ENCODE data around the gene MEGF6. TPM values are rescaled to one million over a fixed set of nuclear protein-coding genes. Genes with fewer than 3 reads are reported as not detected.

MEGF6 gene
- total RNA-seq, 4 donors from 2014 or later, result 10.0 to 24.7 (median 17.1) TPM

GRCh38 chr1:3603156-3603555 lies 8.2 kb downstream of the MEGF6 start:
- TF ChIP-seq, protein P1, sequence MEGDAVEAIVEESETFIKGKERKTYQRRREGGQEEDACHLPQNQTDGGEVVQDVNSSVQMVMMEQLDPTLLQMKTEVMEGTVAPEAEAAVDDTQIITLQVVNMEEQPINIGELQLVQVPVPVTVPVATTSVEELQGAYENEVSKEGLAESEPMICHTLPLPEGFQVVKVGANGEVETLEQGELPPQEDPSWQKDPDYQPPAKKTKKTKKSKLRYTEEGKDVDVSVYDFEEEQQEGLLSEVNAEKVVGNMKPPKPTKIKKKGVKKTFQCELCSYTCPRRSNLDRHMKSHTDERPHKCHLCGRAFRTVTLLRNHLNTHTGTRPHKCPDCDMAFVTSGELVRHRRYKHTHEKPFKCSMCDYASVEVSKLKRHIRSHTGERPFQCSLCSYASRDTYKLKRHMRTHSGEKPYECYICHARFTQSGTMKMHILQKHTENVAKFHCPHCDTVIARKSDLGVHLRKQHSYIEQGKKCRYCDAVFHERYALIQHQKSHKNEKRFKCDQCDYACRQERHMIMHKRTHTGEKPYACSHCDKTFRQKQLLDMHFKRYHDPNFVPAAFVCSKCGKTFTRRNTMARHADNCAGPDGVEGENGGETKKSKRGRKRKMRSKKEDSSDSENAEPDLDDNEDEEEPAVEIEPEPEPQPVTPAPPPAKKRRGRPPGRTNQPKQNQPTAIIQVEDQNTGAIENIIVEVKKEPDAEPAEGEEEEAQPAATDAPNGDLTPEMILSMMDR (IDR thresholded peaks at IDR 0.05; ENCODE audit: low read depth), result no peak

- TF ChIP-seq, protein P1 (IDR thresholded peaks at IDR 0.05; ENCODE audit: low read depth), result no peak
These were observed 8.9 kb downstream of the MEGF6 start for GRCh38 chr1:3602375-3602774.

- TF ChIP-seq, protein P1 (IDR thresholded peaks at IDR 0.05; ENCODE audit: low read depth), result no peak
These were observed 9.6 kb downstream of the MEGF6 start for GRCh38 chr1:3601743-3602142.

DNA sequence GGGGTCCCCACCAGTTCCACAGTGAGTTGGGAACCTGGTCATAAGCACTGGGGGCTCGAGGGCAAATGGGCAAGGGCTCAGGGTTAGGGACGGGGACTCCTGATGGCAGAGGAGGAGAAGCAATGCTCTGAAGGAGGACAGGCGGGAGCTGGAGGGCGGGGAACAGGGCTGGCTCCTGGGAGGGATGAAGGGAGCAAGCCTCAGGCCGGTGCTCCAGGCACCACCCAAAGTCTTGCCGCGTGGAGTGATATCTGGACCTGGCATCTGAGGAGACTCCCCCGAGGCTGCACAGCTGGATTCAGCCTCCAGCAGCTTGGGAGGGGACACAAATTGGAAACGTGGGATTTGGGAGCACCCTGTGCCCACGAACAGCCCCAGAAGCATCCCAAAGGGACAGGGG lies 11.0 kb downstream of the MEGF6 start:
- TF ChIP-seq, protein P1 (IDR thresholded peaks at IDR 0.05; ENCODE audit: low read depth), result no peak

GRCh38 chr1:3599816-3600215 lies 11.5 kb downstream of the MEGF6 start:
- TF ChIP-seq, protein P1 (IDR thresholded peaks at IDR 0.05; ENCODE audit: low read depth), result no peak

GRCh38 chr1:3599286-3599811 lies 12.0 kb downstream of the MEGF6 start:
- TF ChIP-seq, protein P1 (IDR thresholded peaks at IDR 0.05; ENCODE audit: low read depth), result no peak

DNA sequence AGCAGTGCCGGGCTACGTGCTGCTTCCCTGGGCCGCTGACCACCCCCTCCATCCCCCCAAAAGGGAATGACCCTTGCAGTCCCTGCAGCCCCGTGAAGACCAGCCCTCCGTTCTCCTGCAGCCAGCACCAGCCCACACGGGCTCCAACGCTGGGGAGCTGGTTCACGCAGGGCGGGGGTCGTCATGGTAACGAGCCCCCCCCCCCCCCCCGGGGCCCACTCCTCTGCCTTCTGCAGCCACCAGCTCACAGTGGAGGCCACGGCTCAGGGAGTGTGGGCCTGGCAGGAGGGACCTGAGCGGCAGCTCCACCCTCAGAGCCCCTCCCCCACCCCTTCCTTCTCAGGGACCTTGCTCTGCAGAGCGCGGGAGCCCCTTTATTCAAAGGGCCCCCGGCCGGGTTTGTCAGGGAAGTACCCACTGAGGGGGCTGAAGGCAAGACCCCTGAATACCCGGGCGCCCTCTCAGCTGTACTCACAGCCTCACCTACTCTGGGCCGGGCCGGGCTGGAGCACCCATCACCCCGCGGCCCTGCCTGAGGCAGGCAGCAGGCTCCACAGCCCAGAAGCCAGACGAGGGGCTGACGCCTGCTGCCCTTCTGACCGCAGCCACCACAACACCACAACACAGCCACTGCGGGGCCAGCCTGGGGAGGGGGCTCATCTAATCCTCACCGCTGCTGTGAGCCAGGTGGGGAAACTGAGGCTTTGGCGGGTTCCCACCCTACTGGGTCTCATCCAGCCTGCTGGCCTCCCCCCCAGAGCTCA lies 12.6 kb downstream of the MEGF6 start:
- TF ChIP-seq, protein P1 (IDR thresholded peaks at IDR 0.05; ENCODE audit: low read depth), result no peak

Measured in subcutaneous adipose tissue (tissue), 4 donors.